ENCODE results near the gene ZBTB17.

Gene ZBTB17

DNA sequence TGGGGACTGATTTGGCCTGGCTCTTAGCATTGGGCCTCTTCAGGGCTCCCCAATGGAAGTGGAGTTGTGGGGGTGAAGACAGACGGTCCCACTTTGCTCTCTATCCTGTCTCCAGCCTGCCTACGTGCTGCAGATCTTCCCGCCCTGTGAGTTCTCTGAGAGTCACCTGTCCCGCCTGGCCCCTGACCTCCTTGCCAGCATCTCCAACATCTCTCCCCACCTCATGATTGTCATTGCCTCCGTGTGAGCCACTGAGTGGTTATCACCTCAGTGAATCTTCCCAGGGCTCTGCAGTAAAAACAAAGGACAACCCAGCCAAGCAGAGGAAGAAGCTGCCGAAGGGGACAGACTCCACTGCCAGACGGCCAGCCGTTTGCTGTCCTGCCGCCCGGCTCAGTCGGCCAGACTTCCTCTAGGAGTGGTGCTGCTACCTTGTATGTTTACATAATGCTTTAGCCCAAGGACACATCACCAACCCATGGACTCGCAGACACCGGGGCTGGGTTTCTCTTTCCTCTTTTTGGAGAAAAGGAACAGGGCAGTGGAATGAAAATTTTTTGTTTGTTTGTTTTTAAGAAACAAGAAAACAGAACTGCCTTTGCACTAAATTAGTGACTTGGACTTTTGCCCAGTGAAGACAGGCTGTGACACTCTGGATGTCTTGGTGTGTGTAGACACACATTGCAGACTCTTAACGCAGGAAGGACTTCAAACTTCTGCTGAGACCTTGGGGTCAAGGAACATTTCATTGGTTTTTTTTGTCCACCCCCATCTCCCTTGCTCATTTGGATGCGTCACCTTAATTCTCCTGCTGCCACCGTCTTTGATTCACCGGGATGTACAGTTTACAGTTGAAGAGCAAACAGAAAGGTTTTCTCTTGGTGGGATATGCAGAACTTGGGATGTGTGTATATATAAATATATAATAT, 36.5 kb downstream of the ZBTB17 start:
- TF ChIP-seq CTCF (IDR thresholded peaks at IDR 0.05): no peak

DNA sequence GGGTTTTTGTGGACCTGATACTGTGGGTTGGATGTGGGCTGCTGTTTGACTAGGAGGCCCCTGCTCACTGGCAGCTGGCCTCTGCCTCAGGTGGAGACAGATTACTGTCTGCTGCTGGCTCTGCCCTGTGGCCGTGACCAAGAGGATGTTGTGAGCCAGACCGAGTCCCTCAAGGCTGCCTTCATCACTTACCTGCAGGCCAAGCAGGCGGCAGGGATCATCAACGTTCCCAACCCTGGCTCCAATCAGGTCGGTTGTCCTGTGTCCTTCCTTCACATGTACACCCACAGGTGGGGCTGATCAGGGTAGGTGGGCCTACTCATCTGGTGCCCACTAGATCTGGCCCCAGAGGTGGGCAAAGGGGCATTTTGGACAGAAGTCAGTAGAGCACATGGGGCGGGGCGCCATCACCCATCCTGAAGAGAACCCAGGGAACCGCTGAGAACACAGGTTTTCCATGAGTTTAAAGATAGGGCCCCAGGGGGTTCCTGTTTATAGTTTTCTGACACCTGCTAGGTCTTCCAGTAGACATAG, 37.2 kb downstream of the ZBTB17 start:
- TF ChIP-seq CTCF (IDR thresholded peaks at IDR 0.05): no peak

- no peak for TF ChIP-seq CTCF (IDR thresholded peaks at IDR 0.05)
Measured at GRCh38 chr1:15937706-15938168, 38.2 kb downstream of the ZBTB17 start.

DNA sequence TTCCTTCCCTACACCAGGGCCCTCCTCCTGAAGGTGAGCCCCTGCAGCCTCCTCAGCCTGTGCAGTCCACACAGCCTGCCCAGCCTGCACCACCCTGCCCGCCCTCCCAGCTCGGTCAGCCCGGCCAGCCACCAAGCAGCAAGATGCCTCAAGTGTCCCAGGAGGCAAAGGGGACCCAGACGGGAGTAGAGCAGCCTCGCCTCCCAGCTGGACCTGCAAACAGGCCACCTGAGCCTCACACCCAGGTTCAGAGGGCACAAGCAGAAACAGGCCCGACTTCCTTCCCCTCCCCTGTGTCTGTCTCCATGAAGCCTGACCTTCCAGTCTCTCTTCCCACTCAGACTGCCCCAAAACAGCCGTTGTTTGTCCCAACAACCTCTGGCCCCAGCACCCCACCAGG, 38.8 kb downstream of the ZBTB17 start:
- no peak for TF ChIP-seq CTCF (IDR thresholded peaks at IDR 0.05)

DNA sequence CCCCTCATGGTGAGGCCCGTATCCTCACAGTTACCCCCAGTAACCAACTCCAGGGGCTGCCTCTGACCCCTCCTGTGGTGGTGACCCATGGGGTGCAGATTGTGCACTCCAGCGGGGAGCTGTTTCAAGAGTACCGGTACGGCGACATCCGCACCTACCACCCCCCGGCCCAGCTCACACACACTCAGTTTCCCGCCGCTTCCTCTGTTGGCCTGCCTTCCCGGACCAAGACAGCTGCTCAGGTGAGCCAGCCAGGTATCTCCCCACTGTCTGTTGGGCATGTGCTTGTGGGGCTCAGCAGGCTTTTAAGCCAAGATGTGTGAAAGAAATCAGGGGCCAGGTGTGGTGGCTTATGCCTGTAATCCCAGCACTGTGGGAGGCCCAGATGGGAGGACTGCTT, 39.9 kb downstream of the ZBTB17 start:
- no peak for TF ChIP-seq CTCF (IDR thresholded peaks at IDR 0.05)

DNA sequence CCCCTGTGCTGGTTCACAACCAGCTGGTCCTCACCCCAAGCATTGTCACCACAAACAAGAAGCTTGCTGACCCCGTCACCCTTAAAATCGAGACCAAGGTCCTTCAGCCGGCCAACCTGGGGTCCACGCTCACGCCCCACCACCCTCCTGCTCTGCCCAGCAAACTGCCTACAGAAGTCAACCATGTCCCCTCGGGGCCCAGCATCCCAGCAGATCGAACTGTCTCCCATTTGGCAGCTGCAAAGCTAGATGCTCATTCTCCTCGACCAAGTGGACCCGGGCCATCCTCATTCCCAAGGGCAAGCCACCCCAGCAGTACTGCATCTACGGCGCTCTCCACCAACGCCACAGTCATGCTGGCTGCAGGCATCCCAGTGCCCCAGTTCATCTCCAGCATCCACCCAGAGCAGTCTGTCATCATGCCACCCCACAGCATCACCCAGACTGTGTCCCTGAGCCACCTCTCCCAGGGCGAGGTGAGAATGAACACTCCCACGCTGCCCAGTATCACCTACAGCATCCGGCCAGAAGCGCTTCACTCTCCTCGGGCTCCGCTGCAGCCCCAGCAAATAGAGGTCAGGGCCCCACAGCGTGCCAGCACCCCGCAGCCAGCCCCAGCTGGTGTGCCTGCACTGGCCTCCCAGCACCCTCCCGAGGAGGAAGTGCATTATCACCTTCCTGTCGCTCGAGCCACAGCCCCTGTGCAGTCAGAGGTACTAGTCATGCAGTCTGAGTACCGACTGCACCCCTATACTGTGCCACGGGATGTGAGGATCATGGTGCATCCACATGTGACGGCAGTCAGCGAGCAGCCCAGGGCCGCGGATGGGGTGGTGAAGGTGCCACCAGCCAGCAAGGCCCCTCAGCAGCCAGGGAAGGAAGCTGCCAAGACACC, 40.6 kb downstream of the ZBTB17 start:
- no peak for TF ChIP-seq CTCF (IDR thresholded peaks at IDR 0.05)

Data from LNCAP (cell line).